Stimulated activated effector memory CD8-positive, alpha-beta T cell treated with anti-CD3 and anti-CD28 coated beads, Interleukin-12 subunit alpha, Interleukin-12 subunit beta, amount 100 ng/mL, for 72 hours (primary cell): Measurements from ENCODE around the gene URGCP.
A peak's percentile ranks its signal among the peaks of the same experiment; 100 is the strongest.
"Not testable (repeated sequence)": the region's sequence is repeated elsewhere in the genome, so short reads cannot be mapped to it uniquely, and the experiment has no call there.

ENCODE experiments used
- ATAC-seq: fragments of 150-1000 bp; cut with Tn5 transposase; 2 replicates; pipeline ENCODE4 v1.10.0; 2021
- DNase-seq, 2 donors: peaks; one replicate each; pipeline ENCODE4 v3.0.0; 2021 to 2022; ENCODE audit warnings: low spot score in 2 of 2
- H3K27ac Mint-ChIP-seq: one replicate; pipeline ENCODE4 v1.8.0; 2022; ENCODE audit warnings: mild to moderate bottlenecking, mixed read lengths
- H3K36me3 Mint-ChIP-seq: one replicate; pipeline ENCODE4 v1.8.0; 2022; ENCODE audit warnings: mild to moderate bottlenecking, mixed read lengths
- H3K4me1 Mint-ChIP-seq: one replicate; pipeline ENCODE4 v1.8.0; 2022; ENCODE audit warnings: mixed read lengths
- H3K4me3 Mint-ChIP-seq: one replicate; pipeline ENCODE4 v1.8.0; 2022; ENCODE audit warnings: mild to moderate bottlenecking, mixed read lengths
- H3K9me3 Mint-ChIP-seq: one replicate; pipeline ENCODE4 v1.8.0; 2022; ENCODE audit warnings: mixed read lengths

Gene URGCP

GRCh38 chr7:43929529-43930457 is 23.4 kb upstream of the URGCP start:
- Mint-ChIP-seq H3K9me3 (no peaks in the 10 kb centered on the region), H3K27ac (no peak overlapping the region), H3K36me3 (no peaks in the 10 kb centered on the region), H3K4me3 (no peak overlapping the region), H3K4me1 (peaks cover 28% of the 10 kb centered on the region)
- ATAC-seq (no peak), DNase-seq (no peak)

- DNase-seq (no peak), ATAC-seq (no peak)
- Mint-ChIP-seq H3K9me3 (no peaks in the 10 kb centered on the region), H3K4me1 (peaks cover 37% of the 10 kb centered on the region), H3K27ac (peak overlapping the region; percentile 86), H3K36me3 (no peaks in the 10 kb centered on the region), H3K4me3 (peak overlapping the region; percentile 84)
These were observed 21.4 kb upstream of the URGCP start for GRCh38 chr7:43927810-43928209.

- H3K27ac Mint-ChIP-seq, result peak overlapping the region; percentile 86
- DNase-seq, result no peak
- no peaks in the 10 kb centered on the region for H3K36me3 Mint-ChIP-seq
- H3K4me3 Mint-ChIP-seq, result peak overlapping the region; percentile 84
- ATAC-seq, result peak; percentile 9
- no peaks in the 10 kb centered on the region for H3K9me3 Mint-ChIP-seq
- peaks cover 40% of the 10 kb centered on the region for H3K4me1 Mint-ChIP-seq
These were observed 20.4 kb upstream of the URGCP start for GRCh38 chr7:43926798-43927123.

- peak within 1 kb of the TSS; percentile 84 for H3K4me3 Mint-ChIP-seq
- no peaks in the 10 kb centered on the region for H3K9me3 Mint-ChIP-seq
- H3K36me3 Mint-ChIP-seq, result no peaks in the 10 kb centered on the region
- H3K4me1 Mint-ChIP-seq, result peaks cover 40% of the 10 kb centered on the region
- H3K27ac Mint-ChIP-seq, result peak within 1 kb of the TSS; percentile 86
- ATAC-seq (peak; percentile 97), DNase-seq (peak; percentile 79 to 95)
These were observed 19.8 kb upstream of the URGCP start, which contains the start of gene UBE2D4 for GRCh38 chr7:43925984-43926797. Gene UBE2D4, plus strand, starts transcription at chr7:43926436. Its CDS starts 97 bp downstream, at chr7:43926533.

GRCh38 chr7:43922726-43923125 is 16.3 kb upstream of the URGCP start:
- Mint-ChIP-seq H3K4me1 (peaks cover 29% of the 10 kb centered on the region), H3K27ac (peak overlapping the region; percentile 54), H3K9me3 (no peaks in the 10 kb centered on the region), H3K36me3 (no peaks in the 10 kb centered on the region), H3K4me3 (no peak overlapping the region)
- no peak for ATAC-seq
- DNase-seq, result no peak

GRCh38 chr7:43921423-43921822 is 15.0 kb upstream of the URGCP start:
- Mint-ChIP-seq H3K4me1 (peaks cover 17% of the 10 kb centered on the region), H3K9me3 (no peaks in the 10 kb centered on the region), H3K27ac (no peak overlapping the region), H3K4me3 (no peak overlapping the region), H3K36me3 (no peaks in the 10 kb centered on the region)
- ATAC-seq (no peak), DNase-seq (no peak)

GRCh38 chr7:43915907-43916306 is 9.5 kb upstream of the URGCP start:
- DNase-seq (no peak), ATAC-seq (no peak)
- no peaks in the 10 kb centered on the region for H3K36me3 Mint-ChIP-seq
- no peaks in the 10 kb centered on the region for H3K4me1 Mint-ChIP-seq
- no peak overlapping the region for H3K4me3 Mint-ChIP-seq
- no peaks in the 10 kb centered on the region for H3K9me3 Mint-ChIP-seq
- H3K27ac Mint-ChIP-seq, result no peak overlapping the region

GRCh38 chr7:43914795-43915194 is 8.4 kb upstream of the URGCP start:
- ATAC-seq, result no peak

GRCh38 chr7:43905956-43906330 is 453 bp downstream of the URGCP start:
- DNase-seq (peak; percentile 19 to 68), ATAC-seq (peak; percentile 43)
- H3K4me1 Mint-ChIP-seq, result peaks cover 30% of the 10 kb centered on the region
- H3K9me3 Mint-ChIP-seq, result no peaks in the 10 kb centered on the region
- peak overlapping the region; percentile 78 for H3K4me3 Mint-ChIP-seq
- peaks cover 6% of the 10 kb centered on the region for H3K36me3 Mint-ChIP-seq
- peak overlapping the region; percentile 91 for H3K27ac Mint-ChIP-seq

More at GRCh38 chr7:43914795-43915194, 8.4 kb upstream of the URGCP start:
- H3K9me3 Mint-ChIP-seq, result no peaks in the 10 kb centered on the region
- H3K4me3 Mint-ChIP-seq, result no peak overlapping the region
- no peaks in the 10 kb centered on the region for H3K4me1 Mint-ChIP-seq
- no peaks in the 10 kb centered on the region for H3K36me3 Mint-ChIP-seq
- no peak overlapping the region for H3K27ac Mint-ChIP-seq
- DNase-seq, result no peak

GRCh38 chr7:43905209-43905946 is 1.0 kb downstream of the URGCP start:
- no peaks in the 10 kb centered on the region for H3K9me3 Mint-ChIP-seq
- no peak for DNase-seq

GRCh38 chr7:43904533-43905208 is 1.7 kb downstream of the URGCP start:
- DNase-seq (no peak), ATAC-seq (peak; percentile 72)
- H3K36me3 Mint-ChIP-seq, result peaks cover 6% of the 10 kb centered on the region
- H3K27ac Mint-ChIP-seq, result peak overlapping the region; percentile 2
- H3K9me3 Mint-ChIP-seq, result no peaks in the 10 kb centered on the region
- H3K4me3 Mint-ChIP-seq, result peak overlapping the region; percentile 78
- peaks cover 30% of the 10 kb centered on the region for H3K4me1 Mint-ChIP-seq

More at GRCh38 chr7:43905209-43905946, 1.0 kb downstream of the URGCP start:
- no peak for ATAC-seq
- Mint-ChIP-seq H3K36me3 (peaks cover 6% of the 10 kb centered on the region), H3K4me3 (peak overlapping the region; percentile 78), H3K27ac (peak overlapping the region; percentile 91), H3K4me1 (peaks cover 30% of the 10 kb centered on the region)

GRCh38 chr7:43902542-43903054 is 3.8 kb downstream of the URGCP start:
- Mint-ChIP-seq H3K4me1 (peaks cover 30% of the 10 kb centered on the region), H3K36me3 (peaks cover 6% of the 10 kb centered on the region), H3K27ac (peak overlapping the region; percentile 83), H3K9me3 (no peaks in the 10 kb centered on the region), H3K4me3 (no peak overlapping the region)
- ATAC-seq, result no peak
- DNase-seq, result no peak

- not testable (repeated sequence) for H3K27ac Mint-ChIP-seq, H3K4me3 Mint-ChIP-seq, DNase-seq, ATAC-seq, H3K36me3 Mint-ChIP-seq, H3K9me3 Mint-ChIP-seq
- peaks cover 32% of the 10 kb centered on the region for H3K4me1 Mint-ChIP-seq
These were observed 7.8 kb downstream of the URGCP start for GRCh38 chr7:43898571-43898970.

- Mint-ChIP-seq H3K36me3 (peaks cover 16% of the 10 kb centered on the region), H3K27ac (no peak overlapping the region), H3K4me3 (no peak overlapping the region), H3K4me1 (peaks cover 25% of the 10 kb centered on the region), H3K9me3 (no peaks in the 10 kb centered on the region)
- no peak for ATAC-seq
- no peak for DNase-seq
These were observed 10.5 kb downstream of the URGCP start for GRCh38 chr7:43895847-43896415.
